22Rv1 (cell line): ENCODE measurements around the gene PORCN.

Source experiments
- H3K27ac ChIP-seq: fragments of 450-650 bp; 2 replicates; pipeline ENCODE4 v1.5.1; 2017
- CTCF ChIP-seq: fragments of 450-650 bp; IDR thresholded peaks from 2 replicates; pipeline ENCODE4 v1.5.1; 2017; ENCODE audit warnings: mild to moderate bottlenecking
- ZFX ChIP-seq: fragments of 450-650 bp; IDR thresholded peaks from 2 replicates; pipeline ENCODE4 v1.6.1; 2017; ENCODE audit warnings: antibody characterized with exemption, borderline replicate concordance

PORCN gene

GRCh38 chrX:48472851-48473703 is 35.7 kb upstream of the PORCN start:
- no peak for TF ChIP-seq ZFX
- no peak for TF ChIP-seq CTCF
- H3K27ac ChIP-seq = no peak overlapping the region

- H3K27ac ChIP-seq = no peak overlapping the region
- TF ChIP-seq ZFX (no peak), CTCF (no peak)
Observed at GRCh38 chrX:48473704-48473990, 35.1 kb upstream of the PORCN start.

GRCh38 chrX:48474127-48474526 is 34.7 kb upstream of the PORCN start:
- H3K27ac ChIP-seq = no peak overlapping the region
- TF ChIP-seq ZFX (no peak), CTCF (peak; percentile 31)

GRCh38 chrX:48474581-48474980 is 34.2 kb upstream of the PORCN start:
- peak overlapping the region; percentile 81 for H3K27ac ChIP-seq
- TF ChIP-seq ZFX (no peak), CTCF (no peak)

- no peak for TF ChIP-seq CTCF
- TF ChIP-seq ZFX = no peak
- H3K27ac ChIP-seq = peak overlapping the region; percentile 81
Observed at GRCh38 chrX:48475296-48475695, 33.5 kb upstream of the PORCN start.

- H3K27ac ChIP-seq = peak within 1 kb of the TSS; percentile 81
- no peak for TF ChIP-seq CTCF
- TF ChIP-seq ZFX = no peak
Observed at GRCh38 chrX:48475774-48476577, 32.8 kb upstream of the PORCN start, which contains the start of gene FTSJ1. Gene FTSJ1, plus strand, starts transcription at chrX:48476199. Its CDS starts 1,849 bp downstream, at chrX:48478048.

- H3K27ac ChIP-seq = no peak overlapping the region
- no peak for TF ChIP-seq ZFX
- no peak for TF ChIP-seq CTCF
Observed at GRCh38 chrX:48476919-48477318, 31.9 kb upstream of the PORCN start.
